H1 (cell line): ENCODE results near the gene KRT75. TPM values are rescaled to one million over a fixed set of nuclear protein-coding genes. Genes with fewer than 3 reads are reported as not detected.

Source experiments
- GTF2F1 ChIP-seq: IDR thresholded peaks from 2 replicates; pipeline ENCODE4 v1.6.1; 2012; ENCODE audit warnings: low read depth, low read length, improper control_type of control experiment, borderline replicate concordance
- polyA plus RNA-seq, 7 experiments: library from polyadenylated mRNA; depleted of rRNA in 3 of 7; stranded (reverse) in 5 of 7; unstranded in 2 of 7; fragments of >200 nt in 5 of 7; fragments of 200-250 nt in 2 of 7; gene quantifications; 1 replicate in 5 of 7; 2 replicates in 1 of 7; 4 replicates in 1 of 7; pipeline versions ENCODE4 v1.2.1 to v1.2.3, GENCODE V29; 2011 to 2013; ENCODE audit warnings: missing spikeins in 2 of 7, mixed read lengths in 2 of 7
- total RNA-seq: library from RNA; stranded (reverse); fragmentation: NEBNext Ultra II Directional; extraction: Animal tissue kit (Norgen Biotek cat#: 25700); gene quantifications from 2 replicates; pipeline ENCODE4 v1.2.1, GENCODE V29; 2021
- TF ChIP-seq, protein P1 (sequence below): fragments of 300-600 bp; sonication (generic); IDR thresholded peaks from 2 replicates; pipeline ENCODE4 v1.7.1; 2012; ENCODE audit warnings: low read length, moderate library complexity, mild to moderate bottlenecking, inconsistent platforms; ENCODE audit not compliant: insufficient replicate concordance

Gene KRT75
- total and polyA plus RNA-seq, 2 of the 8 experiments (the other 6 are each of a cell fraction or from before 2014, with no cell fraction given) = not detected

DNA sequence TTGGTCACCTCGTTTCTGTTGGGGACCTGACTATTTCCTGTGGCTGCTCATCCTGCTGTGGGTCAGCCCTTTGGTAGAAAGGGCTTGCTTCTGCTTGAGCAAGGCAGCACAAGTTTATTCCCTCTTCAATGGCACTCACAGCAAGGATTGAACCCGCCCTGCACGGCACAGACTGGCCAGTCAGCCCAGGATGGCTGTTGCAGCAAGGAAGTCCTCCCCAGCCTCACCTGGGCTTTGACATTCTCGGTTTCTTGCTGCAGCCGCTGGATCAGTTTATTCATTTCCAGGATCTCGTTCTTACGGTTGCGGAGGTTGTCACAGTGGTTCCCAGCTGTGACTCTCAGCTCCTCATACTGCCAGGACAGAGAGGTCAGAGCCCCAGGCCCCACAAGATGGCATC lies 37.5 kb downstream of the KRT75 start (continued):
- TF ChIP-seq, protein P1, sequence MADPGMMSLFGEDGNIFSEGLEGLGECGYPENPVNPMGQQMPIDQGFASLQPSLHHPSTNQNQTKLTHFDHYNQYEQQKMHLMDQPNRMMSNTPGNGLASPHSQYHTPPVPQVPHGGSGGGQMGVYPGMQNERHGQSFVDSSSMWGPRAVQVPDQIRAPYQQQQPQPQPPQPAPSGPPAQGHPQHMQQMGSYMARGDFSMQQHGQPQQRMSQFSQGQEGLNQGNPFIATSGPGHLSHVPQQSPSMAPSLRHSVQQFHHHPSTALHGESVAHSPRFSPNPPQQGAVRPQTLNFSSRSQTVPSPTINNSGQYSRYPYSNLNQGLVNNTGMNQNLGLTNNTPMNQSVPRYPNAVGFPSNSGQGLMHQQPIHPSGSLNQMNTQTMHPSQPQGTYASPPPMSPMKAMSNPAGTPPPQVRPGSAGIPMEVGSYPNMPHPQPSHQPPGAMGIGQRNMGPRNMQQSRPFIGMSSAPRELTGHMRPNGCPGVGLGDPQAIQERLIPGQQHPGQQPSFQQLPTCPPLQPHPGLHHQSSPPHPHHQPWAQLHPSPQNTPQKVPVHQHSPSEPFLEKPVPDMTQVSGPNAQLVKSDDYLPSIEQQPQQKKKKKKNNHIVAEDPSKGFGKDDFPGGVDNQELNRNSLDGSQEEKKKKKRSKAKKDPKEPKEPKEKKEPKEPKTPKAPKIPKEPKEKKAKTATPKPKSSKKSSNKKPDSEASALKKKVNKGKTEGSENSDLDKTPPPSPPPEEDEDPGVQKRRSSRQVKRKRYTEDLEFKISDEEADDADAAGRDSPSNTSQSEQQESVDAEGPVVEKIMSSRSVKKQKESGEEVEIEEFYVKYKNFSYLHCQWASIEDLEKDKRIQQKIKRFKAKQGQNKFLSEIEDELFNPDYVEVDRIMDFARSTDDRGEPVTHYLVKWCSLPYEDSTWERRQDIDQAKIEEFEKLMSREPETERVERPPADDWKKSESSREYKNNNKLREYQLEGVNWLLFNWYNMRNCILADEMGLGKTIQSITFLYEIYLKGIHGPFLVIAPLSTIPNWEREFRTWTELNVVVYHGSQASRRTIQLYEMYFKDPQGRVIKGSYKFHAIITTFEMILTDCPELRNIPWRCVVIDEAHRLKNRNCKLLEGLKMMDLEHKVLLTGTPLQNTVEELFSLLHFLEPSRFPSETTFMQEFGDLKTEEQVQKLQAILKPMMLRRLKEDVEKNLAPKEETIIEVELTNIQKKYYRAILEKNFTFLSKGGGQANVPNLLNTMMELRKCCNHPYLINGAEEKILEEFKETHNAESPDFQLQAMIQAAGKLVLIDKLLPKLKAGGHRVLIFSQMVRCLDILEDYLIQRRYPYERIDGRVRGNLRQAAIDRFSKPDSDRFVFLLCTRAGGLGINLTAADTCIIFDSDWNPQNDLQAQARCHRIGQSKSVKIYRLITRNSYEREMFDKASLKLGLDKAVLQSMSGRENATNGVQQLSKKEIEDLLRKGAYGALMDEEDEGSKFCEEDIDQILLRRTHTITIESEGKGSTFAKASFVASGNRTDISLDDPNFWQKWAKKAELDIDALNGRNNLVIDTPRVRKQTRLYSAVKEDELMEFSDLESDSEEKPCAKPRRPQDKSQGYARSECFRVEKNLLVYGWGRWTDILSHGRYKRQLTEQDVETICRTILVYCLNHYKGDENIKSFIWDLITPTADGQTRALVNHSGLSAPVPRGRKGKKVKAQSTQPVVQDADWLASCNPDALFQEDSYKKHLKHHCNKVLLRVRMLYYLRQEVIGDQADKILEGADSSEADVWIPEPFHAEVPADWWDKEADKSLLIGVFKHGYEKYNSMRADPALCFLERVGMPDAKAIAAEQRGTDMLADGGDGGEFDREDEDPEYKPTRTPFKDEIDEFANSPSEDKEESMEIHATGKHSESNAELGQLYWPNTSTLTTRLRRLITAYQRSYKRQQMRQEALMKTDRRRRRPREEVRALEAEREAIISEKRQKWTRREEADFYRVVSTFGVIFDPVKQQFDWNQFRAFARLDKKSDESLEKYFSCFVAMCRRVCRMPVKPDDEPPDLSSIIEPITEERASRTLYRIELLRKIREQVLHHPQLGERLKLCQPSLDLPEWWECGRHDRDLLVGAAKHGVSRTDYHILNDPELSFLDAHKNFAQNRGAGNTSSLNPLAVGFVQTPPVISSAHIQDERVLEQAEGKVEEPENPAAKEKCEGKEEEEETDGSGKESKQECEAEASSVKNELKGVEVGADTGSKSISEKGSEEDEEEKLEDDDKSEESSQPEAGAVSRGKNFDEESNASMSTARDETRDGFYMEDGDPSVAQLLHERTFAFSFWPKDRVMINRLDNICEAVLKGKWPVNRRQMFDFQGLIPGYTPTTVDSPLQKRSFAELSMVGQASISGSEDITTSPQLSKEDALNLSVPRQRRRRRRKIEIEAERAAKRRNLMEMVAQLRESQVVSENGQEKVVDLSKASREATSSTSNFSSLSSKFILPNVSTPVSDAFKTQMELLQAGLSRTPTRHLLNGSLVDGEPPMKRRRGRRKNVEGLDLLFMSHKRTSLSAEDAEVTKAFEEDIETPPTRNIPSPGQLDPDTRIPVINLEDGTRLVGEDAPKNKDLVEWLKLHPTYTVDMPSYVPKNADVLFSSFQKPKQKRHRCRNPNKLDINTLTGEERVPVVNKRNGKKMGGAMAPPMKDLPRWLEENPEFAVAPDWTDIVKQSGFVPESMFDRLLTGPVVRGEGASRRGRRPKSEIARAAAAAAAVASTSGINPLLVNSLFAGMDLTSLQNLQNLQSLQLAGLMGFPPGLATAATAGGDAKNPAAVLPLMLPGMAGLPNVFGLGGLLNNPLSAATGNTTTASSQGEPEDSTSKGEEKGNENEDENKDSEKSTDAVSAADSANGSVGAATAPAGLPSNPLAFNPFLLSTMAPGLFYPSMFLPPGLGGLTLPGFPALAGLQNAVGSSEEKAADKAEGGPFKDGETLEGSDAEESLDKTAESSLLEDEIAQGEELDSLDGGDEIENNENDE = no peak
- TF ChIP-seq GTF2F1 = no peak
